HEK293 (cell line): ENCODE measurements around the gene MAN2A2.

Experiments
- CTCF ChIA-PET: fragments of 350-600 bp; formaldehyde crosslinking; extraction: SDS; loops from one replicate; lab custom pipeline; 2021; ENCODE audit warnings: antibody characterized with exemption; lab: Yijun Ruan, JAX
- POLR2A ChIA-PET: fragments of 300-600 bp; formaldehyde crosslinking; extraction: SDS; loops from one replicate; lab custom pipeline; 2020; ENCODE audit warnings: antibody characterized with exemption, inconsistent platforms; lab: Yijun Ruan, JAX
- H3K27ac ChIP-seq: fragments of 200-500 bp; sonication (Bioruptor generic); 2 replicates; pipeline ENCODE4 v1.5.1; 2014; ENCODE audit warnings: low read depth, low read length, control low read depth, inconsistent platforms; ENCODE audit errors: extremely low read depth
- H3K36me3 ChIP-seq, 2 experiments: fragments of 200-500 bp in 1 of 2; sonication (Bioruptor generic) in 1 of 2; 1 replicate in 1 of 2; 2 replicates in 1 of 2; pipeline ENCODE4 v1.5.1; 2014 to 2017; ENCODE audit warnings: inconsistent platforms in 2 of 2, low read length in 2 of 2; ENCODE audit not compliant: control insufficient read depth in 2 of 2, insufficient read depth in 1 of 2
- H3K4me1 ChIP-seq: fragments of 200-500 bp; sonication (Bioruptor generic); 2 replicates; pipeline ENCODE4 v1.5.1; 2014; ENCODE audit warnings: mild to moderate bottlenecking, low read length, inconsistent platforms; ENCODE audit not compliant: control insufficient read depth, insufficient read depth
- H3K4me3 ChIP-seq: 2 replicates; pipeline ENCODE4 v1.5.1; 2011; ENCODE audit warnings: low read depth, mild to moderate bottlenecking, control low read depth, low read length, moderate library complexity
- H3K9me3 ChIP-seq: fragments of 200-500 bp; sonication (Bioruptor generic); 2 replicates; pipeline ENCODE4 v1.5.1; 2014; ENCODE audit warnings: low read depth, low read length, inconsistent platforms; ENCODE audit not compliant: control insufficient read depth, insufficient read depth
- KLF1 ChIP-seq: fragments of 450-650 bp; formaldehyde crosslinking; IDR thresholded peaks from 2 replicates; pipeline ENCODE4 v1.5.1; 2016; ENCODE audit warnings: missing biosample characterization, missing genetic modification characterization
- KLF16 ChIP-seq: fragments of 450-650 bp; formaldehyde crosslinking; IDR thresholded peaks from 2 replicates; pipeline ENCODE4 v1.5.1; 2017; ENCODE audit warnings: missing biosample characterization, missing genetic modification characterization
- MYNN ChIP-seq: fragments of 450-650 bp; formaldehyde crosslinking; IDR thresholded peaks from 2 replicates; pipeline ENCODE4 v1.5.1; 2016; ENCODE audit warnings: missing biosample characterization, missing genetic modification characterization, borderline replicate concordance
- OSR2 ChIP-seq: fragments of 450-650 bp; formaldehyde crosslinking; IDR thresholded peaks from 2 replicates; pipeline ENCODE4 v1.5.1; 2016; ENCODE audit warnings: missing biosample characterization, missing genetic modification characterization
- ZBTB1 ChIP-seq: fragments of 450-650 bp; formaldehyde crosslinking; IDR thresholded peaks from 2 replicates; pipeline ENCODE4 v1.5.1; 2016; ENCODE audit warnings: missing biosample characterization, missing genetic modification characterization
- ZNF121 ChIP-seq: fragments of 450-650 bp; formaldehyde crosslinking; IDR thresholded peaks from 2 replicates; pipeline ENCODE4 v1.5.1; 2016; ENCODE audit warnings: missing biosample characterization, missing genetic modification characterization
- ZNF132 ChIP-seq: fragments of 450-650 bp; formaldehyde crosslinking; IDR thresholded peaks from 2 replicates; pipeline ENCODE4 v1.5.1; 2017; ENCODE audit warnings: missing biosample characterization, missing genetic modification characterization, borderline replicate concordance
- ZNF133 ChIP-seq: fragments of 450-650 bp; formaldehyde crosslinking; IDR thresholded peaks from 2 replicates; pipeline ENCODE4 v1.5.1; 2016; ENCODE audit warnings: missing biosample characterization, missing genetic modification characterization
- ZNF174 ChIP-seq: fragments of 450-650 bp; formaldehyde crosslinking; IDR thresholded peaks from 2 replicates; pipeline ENCODE4 v1.5.0; 2017; ENCODE audit warnings: missing biosample characterization, mild to moderate bottlenecking, missing genetic modification characterization
- ZNF23 ChIP-seq: fragments of 450-650 bp; formaldehyde crosslinking; IDR thresholded peaks from 2 replicates; pipeline ENCODE4 v1.5.1; 2016; ENCODE audit warnings: missing biosample characterization, missing genetic modification characterization, borderline replicate concordance
- ZNF266 ChIP-seq: fragments of 450-650 bp; formaldehyde crosslinking; IDR thresholded peaks from 2 replicates; pipeline ENCODE4 v1.5.1; 2016; ENCODE audit warnings: missing biosample characterization, missing genetic modification characterization, low read depth
- ZNF335 ChIP-seq: fragments of 450-650 bp; formaldehyde crosslinking; conservative IDR thresholded peaks from 2 replicates; pipeline ENCODE4 v1.5.1; 2016; ENCODE audit warnings: missing biosample characterization, missing genetic modification characterization
- ZNF354C ChIP-seq: fragments of 450-650 bp; formaldehyde crosslinking; IDR thresholded peaks from 2 replicates; pipeline ENCODE4 v1.5.1; 2016; ENCODE audit warnings: missing biosample characterization, missing genetic modification characterization, low read depth, borderline replicate concordance
- ZNF37A ChIP-seq: fragments of 450-650 bp; IDR thresholded peaks from 2 replicates; pipeline ENCODE4 v1.5.1; 2018; ENCODE audit warnings: missing biosample characterization, missing genetic modification characterization
- ZNF433 ChIP-seq: fragments of 450-650 bp; formaldehyde crosslinking; IDR thresholded peaks from 2 replicates; pipeline ENCODE4 v1.5.1; 2016; ENCODE audit warnings: missing biosample characterization, missing genetic modification characterization, low read depth
- ZNF530 ChIP-seq: fragments of 450-650 bp; formaldehyde crosslinking; IDR thresholded peaks from 2 replicates; pipeline ENCODE4 v1.5.1; 2016; ENCODE audit warnings: low read depth, missing biosample characterization, missing genetic modification characterization
- ZNF549 ChIP-seq: fragments of 450-650 bp; IDR thresholded peaks from 2 replicates; pipeline ENCODE4 v1.5.1; 2018; ENCODE audit warnings: missing biosample characterization, missing genetic modification characterization, mild to moderate bottlenecking, inconsistent platforms, moderate library complexity
- ZNF596 ChIP-seq: fragments of 450-650 bp; IDR thresholded peaks from 2 replicates; pipeline ENCODE4 v1.5.0; 2018; ENCODE audit warnings: missing biosample characterization, mild to moderate bottlenecking, missing genetic modification characterization, moderate library complexity
- ZNF600 ChIP-seq: fragments of 450-650 bp; formaldehyde crosslinking; IDR thresholded peaks from 2 replicates; pipeline ENCODE4 v1.5.1; 2016; ENCODE audit warnings: missing biosample characterization, missing genetic modification characterization
- ZNF660 ChIP-seq: fragments of 450-650 bp; IDR thresholded peaks from 2 replicates; pipeline ENCODE4 v1.5.1; 2018; ENCODE audit warnings: missing biosample characterization, mild to moderate bottlenecking, missing genetic modification characterization
- ZNF777 ChIP-seq: fragments of 450-650 bp; formaldehyde crosslinking; IDR thresholded peaks from 2 replicates; pipeline ENCODE4 v1.5.1; 2017; ENCODE audit warnings: missing biosample characterization, missing genetic modification characterization, borderline replicate concordance
- ZNF830 ChIP-seq: fragments of 450-650 bp; IDR thresholded peaks from 2 replicates; pipeline ENCODE4 v1.5.0; 2018; ENCODE audit warnings: missing biosample characterization, missing genetic modification characterization, low read depth, mild to moderate bottlenecking, moderate library complexity
- ZNF843 ChIP-seq: fragments of 450-650 bp; formaldehyde crosslinking; IDR thresholded peaks from 2 replicates; pipeline ENCODE4 v1.5.1; 2016; ENCODE audit warnings: missing biosample characterization, missing genetic modification characterization
- TF ChIP-seq, protein P1 (sequence below): fragments of 450-650 bp; formaldehyde crosslinking; IDR thresholded peaks from 2 replicates; pipeline ENCODE4 v1.5.1; 2016; ENCODE audit warnings: missing biosample characterization, missing genetic modification characterization, borderline replicate concordance
- TF ChIP-seq, protein P2 (sequence below): fragments of 450-650 bp; formaldehyde crosslinking; IDR thresholded peaks from 2 replicates; pipeline ENCODE4 v1.5.1; 2016; ENCODE audit warnings: missing biosample characterization, missing genetic modification characterization
- TF ChIP-seq, protein P3 (sequence below): fragments of 450-650 bp; formaldehyde crosslinking; IDR thresholded peaks from 2 replicates; pipeline ENCODE4 v1.5.1; 2016; ENCODE audit warnings: missing biosample characterization, missing genetic modification characterization, borderline replicate concordance
- TF ChIP-seq, protein P4 (sequence below): fragments of 450-650 bp; formaldehyde crosslinking; optimal IDR thresholded peaks from 2 replicates; pipeline ENCODE3; 2016; ENCODE audit warnings: missing biosample characterization, mild to moderate bottlenecking, missing genetic modification characterization

MAN2A2 gene

DNA sequence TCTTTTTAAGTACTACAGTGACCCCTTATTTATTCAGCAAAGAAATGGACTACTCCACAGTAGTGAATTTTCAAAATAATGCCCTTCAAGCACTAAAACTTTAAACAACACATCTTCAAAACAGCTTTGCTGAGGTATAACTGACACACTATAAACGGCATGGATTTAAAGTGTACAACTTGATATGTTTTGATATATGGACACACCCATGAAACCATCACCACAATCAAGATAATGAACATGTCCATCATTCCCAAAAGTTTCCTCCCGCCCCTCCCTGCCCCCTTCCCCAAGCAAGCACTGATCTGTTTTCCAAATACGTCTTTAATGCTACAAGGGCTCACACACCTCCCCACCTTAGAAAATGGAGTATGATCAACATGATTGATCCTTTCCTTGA, 36.3 kb upstream of the MAN2A2 start:
- Histone ChIP-seq H3K36me3 (no peaks in the 10 kb centered on the region), H3K27ac (no peak overlapping the region), H3K4me3 (no peak overlapping the region), H3K9me3 (no peaks in the 10 kb centered on the region), H3K4me1 (peaks cover 34% of the 10 kb centered on the region)
- TF ChIP-seq KLF1 (peak; percentile 68), ZNF777 (tag by site-specific recombination) (no peak), ZNF335 (tag by site-specific recombination) (no peak), ZNF660 (tag by site-specific recombination) (no peak), ZNF133 (tag by site-specific recombination) (no peak), ZNF37A (tag by site-specific recombination) (no peak), ZNF549 (tag by site-specific recombination) (no peak), ZBTB1 (tag by site-specific recombination) (no peak), ZNF174 (no peak), ZNF433 (tag by site-specific recombination) (no peak), ZNF600 (tag by site-specific recombination) (no peak)
- TF ChIP-seq, protein P1, sequence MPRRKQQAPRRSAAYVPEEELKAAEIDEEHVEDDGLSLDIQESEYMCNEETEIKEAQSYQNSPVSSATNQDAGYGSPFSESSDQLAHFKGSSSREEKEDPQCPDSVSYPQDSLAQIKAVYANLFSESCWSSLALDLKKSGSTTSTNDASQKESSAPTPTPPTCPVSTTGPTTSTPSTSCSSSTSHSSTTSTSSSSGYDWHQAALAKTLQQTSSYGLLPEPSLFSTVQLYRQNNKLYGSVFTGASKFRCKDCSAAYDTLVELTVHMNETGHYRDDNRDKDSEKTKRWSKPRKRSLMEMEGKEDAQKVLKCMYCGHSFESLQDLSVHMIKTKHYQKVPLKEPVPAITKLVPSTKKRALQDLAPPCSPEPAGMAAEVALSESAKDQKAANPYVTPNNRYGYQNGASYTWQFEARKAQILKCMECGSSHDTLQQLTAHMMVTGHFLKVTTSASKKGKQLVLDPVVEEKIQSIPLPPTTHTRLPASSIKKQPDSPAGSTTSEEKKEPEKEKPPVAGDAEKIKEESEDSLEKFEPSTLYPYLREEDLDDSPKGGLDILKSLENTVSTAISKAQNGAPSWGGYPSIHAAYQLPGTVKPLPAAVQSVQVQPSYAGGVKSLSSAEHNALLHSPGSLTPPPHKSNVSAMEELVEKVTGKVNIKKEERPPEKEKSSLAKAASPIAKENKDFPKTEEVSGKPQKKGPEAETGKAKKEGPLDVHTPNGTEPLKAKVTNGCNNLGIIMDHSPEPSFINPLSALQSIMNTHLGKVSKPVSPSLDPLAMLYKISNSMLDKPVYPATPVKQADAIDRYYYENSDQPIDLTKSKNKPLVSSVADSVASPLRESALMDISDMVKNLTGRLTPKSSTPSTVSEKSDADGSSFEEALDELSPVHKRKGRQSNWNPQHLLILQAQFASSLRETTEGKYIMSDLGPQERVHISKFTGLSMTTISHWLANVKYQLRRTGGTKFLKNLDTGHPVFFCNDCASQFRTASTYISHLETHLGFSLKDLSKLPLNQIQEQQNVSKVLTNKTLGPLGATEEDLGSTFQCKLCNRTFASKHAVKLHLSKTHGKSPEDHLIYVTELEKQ (tag by site-specific recombination): no peak
- TF ChIP-seq, protein P2, sequence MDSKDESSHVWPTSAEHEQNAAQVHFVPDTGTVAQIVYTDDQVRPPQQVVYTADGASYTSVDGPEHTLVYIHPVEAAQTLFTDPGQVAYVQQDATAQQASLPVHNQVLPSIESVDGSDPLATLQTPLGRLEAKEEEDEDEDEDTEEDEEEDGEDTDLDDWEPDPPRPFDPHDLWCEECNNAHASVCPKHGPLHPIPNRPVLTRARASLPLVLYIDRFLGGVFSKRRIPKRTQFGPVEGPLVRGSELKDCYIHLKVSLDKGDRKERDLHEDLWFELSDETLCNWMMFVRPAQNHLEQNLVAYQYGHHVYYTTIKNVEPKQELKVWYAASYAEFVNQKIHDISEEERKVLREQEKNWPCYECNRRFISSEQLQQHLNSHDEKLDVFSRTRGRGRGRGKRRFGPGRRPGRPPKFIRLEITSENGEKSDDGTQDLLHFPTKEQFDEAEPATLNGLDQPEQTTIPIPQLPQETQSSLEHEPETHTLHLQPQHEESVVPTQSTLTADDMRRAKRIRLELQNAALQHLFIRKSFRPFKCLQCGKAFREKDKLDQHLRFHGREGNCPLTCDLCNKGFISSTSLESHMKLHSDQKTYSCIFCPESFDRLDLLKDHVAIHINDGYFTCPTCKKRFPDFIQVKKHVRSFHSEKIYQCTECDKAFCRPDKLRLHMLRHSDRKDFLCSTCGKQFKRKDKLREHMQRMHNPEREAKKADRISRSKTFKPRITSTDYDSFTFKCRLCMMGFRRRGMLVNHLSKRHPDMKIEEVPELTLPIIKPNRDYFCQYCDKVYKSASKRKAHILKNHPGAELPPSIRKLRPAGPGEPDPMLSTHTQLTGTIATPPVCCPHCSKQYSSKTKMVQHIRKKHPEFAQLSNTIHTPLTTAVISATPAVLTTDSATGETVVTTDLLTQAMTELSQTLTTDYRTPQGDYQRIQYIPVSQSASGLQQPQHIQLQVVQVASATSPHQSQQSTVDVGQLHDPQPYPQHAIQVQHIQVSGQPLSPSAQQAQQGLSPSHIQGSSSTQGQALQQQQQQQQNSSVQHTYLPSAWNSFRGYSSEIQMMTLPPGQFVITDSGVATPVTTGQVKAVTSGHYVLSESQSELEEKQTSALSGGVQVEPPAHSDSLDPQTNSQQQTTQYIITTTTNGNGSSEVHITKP: peak; percentile 5; the same call in 1 of the 2 replicates
- TF ChIP-seq, protein P3, sequence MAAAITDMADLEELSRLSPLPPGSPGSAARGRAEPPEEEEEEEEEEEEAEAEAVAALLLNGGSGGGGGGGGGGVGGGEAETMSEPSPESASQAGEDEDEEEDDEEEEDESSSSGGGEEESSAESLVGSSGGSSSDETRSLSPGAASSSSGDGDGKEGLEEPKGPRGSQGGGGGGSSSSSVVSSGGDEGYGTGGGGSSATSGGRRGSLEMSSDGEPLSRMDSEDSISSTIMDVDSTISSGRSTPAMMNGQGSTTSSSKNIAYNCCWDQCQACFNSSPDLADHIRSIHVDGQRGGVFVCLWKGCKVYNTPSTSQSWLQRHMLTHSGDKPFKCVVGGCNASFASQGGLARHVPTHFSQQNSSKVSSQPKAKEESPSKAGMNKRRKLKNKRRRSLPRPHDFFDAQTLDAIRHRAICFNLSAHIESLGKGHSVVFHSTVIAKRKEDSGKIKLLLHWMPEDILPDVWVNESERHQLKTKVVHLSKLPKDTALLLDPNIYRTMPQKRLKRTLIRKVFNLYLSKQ: no peak
- ChIA-PET CTCF (no interaction called here), POLR2A (no interaction called here)

DNA sequence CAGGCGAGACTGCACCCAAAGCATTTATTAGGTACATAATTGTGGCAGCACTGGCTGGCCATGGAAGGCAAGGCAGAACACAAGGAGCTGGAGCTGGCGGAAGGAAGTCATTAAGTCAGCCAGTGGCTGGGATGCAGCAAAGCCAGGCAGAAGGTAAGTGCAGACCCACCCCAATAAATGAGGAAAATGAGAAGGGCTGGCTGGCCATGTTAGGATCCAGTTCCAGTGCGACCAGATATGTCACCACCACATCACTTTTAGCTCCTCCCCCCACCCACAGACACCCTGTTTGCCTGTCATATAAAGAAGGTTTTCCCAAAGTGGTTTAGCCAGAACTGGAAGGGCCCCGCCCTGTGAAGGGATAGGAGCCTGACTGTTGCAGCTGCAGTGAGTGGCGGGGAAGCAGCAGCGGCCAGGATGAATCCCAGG, 34.8 kb upstream of the MAN2A2 start, which contains the start of gene FURIN:
Gene FURIN, plus strand, starts transcription at position 328 of the 429 bp plus-strand sequence. CDS start 7,153 bp downstream, outside the sequence.
- peaks cover 41% of the 10 kb centered on the region for H3K4me1 ChIP-seq
- peaks cover 0 to 3% of the 10 kb centered on the region in 2 experiments; a peak in 1 of 3 replicates for H3K36me3 ChIP-seq
- POLR2A ChIA-PET: interaction anchor here (0.9 to 1.4 kb wide), 3 partner anchors 9 to 214 kb away, joined by 3 to 4 read pairs (median 4); partner anchors contain the start of gene BLM
- peak within 1 kb of the TSS; percentile 96 for H3K27ac ChIP-seq
- H3K4me3 ChIP-seq: no peak within 1 kb of the TSS
- CTCF ChIA-PET: interaction anchor here (0.9 to 1.0 kb wide), 2 partner anchors 18 to 19 kb away, joined by 4 to 7 read pairs; no protein-coding TSS in a partner anchor
- no peaks in the 10 kb centered on the region for H3K9me3 ChIP-seq
- TF ChIP-seq ZNF121 (no peak), ZNF830 (tag by site-specific recombination) (no peak), ZNF596 (no peak), MYNN (tag by site-specific recombination) (no peak), OSR2 (tag by site-specific recombination) (0 out of 2 replicates have a peak, but pooled peaks have one; percentile 10), ZNF354C (tag by site-specific recombination) (no peak), ZNF266 (tag by site-specific recombination) (no peak), ZNF530 (tag by site-specific recombination) (no peak), ZNF23 (tag by site-specific recombination) (no peak), ZNF843 (tag by site-specific recombination) (no peak), KLF16 (tag by site-specific recombination) (no peak), ZNF132 (tag by site-specific recombination) (no peak)
- TF ChIP-seq, protein P4, sequence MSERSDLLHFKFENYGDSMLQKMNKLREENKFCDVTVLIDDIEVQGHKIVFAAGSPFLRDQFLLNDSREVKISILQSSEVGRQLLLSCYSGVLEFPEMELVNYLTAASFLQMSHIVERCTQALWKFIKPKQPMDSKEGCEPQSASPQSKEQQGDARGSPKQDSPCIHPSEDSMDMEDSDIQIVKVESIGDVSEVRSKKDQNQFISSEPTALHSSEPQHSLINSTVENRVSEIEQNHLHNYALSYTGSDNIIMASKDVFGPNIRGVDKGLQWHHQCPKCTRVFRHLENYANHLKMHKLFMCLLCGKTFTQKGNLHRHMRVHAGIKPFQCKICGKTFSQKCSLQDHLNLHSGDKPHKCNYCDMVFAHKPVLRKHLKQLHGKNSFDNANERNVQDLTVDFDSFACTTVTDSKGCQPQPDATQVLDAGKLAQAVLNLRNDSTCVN: no peak
